GM18870 (cell line): ENCODE results near the gene RYR2.
"Not testable (repeated sequence)": the region's sequence is repeated elsewhere in the genome, so short reads cannot be mapped to it uniquely, and the experiment has no call there.

ENCODE experiments used
- ATAC-seq: cut with Tn5 transposase; IDR thresholded peaks from one replicate; pipeline ENCODE4 v1.9.1; 2021; ENCODE audit warnings: moderate library complexity; ENCODE audit not compliant: unreplicated experiment

RYR2 gene

GRCh38 chr1:237834461-237834860 lies 792.5 kb downstream of the RYR2 start:
- ATAC-seq, result no peak

GRCh38 chr1:237838320-237838719 lies 796.3 kb downstream of the RYR2 start:
- no peak for ATAC-seq

DNA sequence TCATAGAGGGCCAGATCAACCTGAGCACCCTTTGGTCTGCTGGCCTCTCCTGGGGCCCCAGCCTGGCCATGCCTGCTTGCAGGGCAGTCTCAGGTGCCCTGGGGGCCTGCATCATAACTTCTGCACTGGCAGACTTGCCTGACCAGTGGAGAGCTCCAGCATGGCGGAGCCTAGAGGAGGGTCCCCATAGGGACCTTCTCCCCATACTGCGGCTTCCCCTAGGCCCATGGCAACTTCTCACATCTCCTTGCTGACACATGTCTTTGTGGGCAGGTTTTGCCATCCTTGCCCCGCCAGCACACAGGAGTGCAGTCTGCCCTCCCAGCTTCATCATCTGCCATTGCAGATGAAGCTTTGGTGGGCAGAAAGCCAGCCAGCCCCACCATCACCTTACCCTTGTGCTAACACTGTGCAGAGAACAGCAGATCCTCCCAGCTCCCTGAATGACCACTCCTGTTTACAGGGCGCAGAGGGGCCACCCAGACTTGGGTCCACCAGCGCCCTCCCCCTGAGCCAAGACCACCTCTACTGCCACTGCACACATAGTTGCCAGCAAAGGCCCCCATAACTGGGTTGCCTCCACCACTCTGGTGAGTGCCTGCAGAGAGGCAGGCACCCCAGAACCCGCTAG lies 797.0 kb downstream of the RYR2 start:
- ATAC-seq, result no peak

DNA sequence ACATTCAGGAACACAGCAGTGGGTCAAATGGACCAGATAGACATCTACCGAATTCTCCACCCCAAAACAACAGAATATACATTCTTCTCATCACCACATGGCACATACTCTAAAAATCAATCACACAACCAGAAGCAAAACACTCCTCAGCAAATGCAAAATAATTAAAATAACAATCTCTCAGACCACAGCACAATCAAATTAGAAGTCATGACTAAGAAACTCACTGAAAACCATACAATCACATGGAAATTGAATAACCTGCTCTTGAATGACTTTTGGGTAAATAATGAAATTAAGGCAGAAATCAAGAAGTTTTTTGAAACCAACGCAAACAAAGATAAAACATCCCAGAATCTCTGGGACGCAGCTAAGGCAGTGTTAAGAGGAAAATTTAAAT lies 799.5 kb downstream of the RYR2 start:
- ATAC-seq, result no peak

DNA sequence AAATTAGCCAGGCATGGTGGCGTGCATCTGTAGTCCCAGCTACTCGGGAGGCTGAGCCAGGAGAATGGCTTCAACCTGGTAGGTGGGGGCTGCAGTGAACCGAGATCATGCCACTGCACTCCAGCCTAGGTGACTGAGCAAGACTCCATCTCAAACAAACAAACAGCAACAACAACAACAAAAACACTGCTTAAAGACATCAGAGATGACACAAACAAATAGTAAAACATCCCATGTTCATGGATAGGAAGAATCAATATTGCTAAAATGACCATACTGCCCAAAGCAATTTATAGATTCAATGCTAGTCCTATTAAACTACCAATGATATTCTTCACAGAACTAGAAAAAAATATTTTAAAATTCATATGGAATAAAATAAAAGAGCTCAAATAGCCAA lies 801.5 kb downstream of the RYR2 start:
- ATAC-seq, result not testable (repeated sequence)

DNA sequence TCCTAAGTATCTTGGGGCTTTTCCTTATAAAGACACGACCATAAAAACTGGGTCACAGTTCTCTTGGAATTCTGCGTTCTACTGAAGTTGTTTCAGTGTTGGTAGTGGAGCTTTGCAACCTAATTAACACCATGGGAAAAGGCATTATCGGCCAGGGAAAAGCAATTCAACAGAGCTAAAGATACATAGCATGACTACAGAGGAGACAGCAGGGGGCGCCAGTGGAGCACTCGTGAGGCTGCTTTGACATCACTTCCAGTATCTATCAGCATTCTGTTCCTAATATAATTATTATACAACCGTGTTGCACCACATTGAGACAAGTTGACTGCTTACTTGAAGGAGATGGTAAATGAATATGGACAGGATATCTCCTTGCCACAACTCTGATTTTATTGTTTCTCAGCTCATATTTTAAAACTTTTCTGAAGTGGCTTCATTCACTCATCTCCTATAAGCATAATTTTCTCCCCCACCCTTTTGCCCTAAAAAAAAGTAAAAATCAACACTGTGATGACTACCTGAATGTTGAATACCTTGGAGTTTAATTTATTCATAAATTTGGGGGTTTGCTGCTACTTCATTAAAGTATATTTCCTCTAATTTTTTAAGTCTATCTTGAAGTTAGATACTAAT lies 809.3 kb downstream of the RYR2 start:
- ATAC-seq, result peak; percentile 60

- ATAC-seq, result no peak
These were observed 810.4 kb downstream of the RYR2 start for GRCh38 chr1:237852342-237852741.

DNA sequence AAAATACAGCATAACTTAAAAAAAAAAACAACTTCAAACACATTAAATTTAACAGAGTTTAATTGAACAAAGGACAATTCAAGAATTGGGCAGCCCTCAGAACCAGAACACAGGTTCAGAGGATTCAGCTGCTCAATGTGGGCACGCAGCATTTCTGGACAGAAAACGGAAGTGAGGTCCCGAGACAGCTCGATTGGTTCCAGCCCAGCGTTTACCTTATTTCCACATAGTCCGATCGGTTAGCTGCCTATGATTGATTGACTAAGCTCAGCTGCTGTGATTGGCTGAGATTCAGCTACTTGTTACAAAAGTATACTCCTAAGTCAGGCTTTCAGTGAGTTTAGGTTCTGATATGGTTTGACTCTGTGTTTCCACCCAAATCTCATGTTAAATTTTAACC lies 815.5 kb downstream of the RYR2 start:
- ATAC-seq, result no peak

DNA sequence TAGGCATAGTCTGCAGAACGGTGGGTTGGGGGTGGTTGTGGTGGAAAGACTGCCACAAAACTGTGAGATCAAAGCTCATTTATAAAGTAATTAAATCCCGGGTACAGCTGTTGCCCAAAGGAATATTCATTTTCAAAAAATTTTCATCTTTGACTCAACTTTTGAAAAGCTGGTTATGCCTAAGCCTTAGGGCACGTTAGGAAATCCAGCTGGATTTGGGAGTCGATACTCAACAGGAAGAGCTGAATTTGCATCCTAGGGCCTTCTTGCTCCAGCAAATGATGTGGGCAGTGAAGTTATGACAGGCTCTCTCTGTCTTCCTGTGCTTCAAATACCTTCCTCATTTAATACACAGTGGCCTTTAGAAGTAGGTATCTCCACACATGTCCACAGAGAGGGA lies 817.0 kb downstream of the RYR2 start:
- no peak for ATAC-seq

- no peak for ATAC-seq
These were observed 820.0 kb downstream of the RYR2 start for GRCh38 chr1:237861944-237862343.

DNA sequence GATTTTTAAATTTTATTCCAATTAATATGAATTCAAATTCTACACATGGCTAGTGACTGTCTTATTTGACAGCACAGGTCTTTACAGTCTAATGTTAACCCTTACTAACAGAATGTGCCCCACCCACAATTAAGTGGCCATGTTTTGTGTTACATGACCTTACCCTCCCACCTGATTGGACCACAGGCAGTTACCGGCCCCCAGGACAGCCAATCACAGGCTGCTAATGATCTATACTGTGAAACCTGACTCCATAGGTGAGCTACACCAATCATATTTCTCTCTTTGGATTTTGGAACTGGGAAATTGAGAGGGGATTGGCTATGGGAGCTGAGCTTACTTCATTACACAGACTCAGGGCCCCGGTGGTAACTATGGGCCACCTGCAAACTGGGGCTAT lies 821.2 kb downstream of the RYR2 start:
- no peak for ATAC-seq

GRCh38 chr1:237864338-237865244 lies 822.6 kb downstream of the RYR2 start:
- ATAC-seq, result peak; percentile 52

GRCh38 chr1:237867380-237867888 lies 825.5 kb downstream of the RYR2 start:
- no peak for ATAC-seq

DNA sequence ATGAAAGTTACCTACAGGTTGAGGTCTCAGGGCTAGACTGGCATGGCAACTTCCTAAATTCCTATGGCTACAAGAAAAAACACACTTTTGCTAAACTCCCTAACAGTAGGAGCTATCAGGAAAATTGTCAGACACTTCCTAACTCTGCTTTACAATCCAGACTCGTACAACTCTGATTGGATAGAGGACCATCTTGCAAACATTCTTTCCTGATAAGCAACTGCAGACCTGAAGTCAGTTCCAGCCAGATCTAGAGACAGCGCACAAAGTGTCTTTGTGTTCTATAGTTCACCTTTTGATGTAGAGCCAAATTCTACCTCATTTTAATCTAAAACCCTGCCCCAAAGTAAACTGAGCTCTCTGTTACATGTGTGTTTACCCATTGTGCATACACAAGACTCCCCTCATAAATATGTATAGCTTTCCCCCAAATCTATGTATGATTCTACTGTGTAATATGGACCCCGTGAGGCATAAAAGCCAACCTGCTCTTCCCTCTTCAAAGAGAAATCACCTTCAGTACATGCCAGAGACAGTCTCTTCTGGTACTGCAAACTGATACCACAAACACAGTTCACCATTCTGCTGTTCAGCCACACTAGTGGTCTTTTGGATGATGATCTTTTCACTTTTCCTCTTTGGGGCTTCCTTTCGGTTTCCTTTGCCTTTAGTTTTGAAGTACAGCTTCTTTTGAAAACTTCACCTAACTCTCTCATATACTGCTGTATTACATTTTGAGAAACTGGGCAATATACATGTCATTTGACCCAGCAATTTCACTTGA lies 827.0 kb downstream of the RYR2 start:
- no peak for ATAC-seq

DNA sequence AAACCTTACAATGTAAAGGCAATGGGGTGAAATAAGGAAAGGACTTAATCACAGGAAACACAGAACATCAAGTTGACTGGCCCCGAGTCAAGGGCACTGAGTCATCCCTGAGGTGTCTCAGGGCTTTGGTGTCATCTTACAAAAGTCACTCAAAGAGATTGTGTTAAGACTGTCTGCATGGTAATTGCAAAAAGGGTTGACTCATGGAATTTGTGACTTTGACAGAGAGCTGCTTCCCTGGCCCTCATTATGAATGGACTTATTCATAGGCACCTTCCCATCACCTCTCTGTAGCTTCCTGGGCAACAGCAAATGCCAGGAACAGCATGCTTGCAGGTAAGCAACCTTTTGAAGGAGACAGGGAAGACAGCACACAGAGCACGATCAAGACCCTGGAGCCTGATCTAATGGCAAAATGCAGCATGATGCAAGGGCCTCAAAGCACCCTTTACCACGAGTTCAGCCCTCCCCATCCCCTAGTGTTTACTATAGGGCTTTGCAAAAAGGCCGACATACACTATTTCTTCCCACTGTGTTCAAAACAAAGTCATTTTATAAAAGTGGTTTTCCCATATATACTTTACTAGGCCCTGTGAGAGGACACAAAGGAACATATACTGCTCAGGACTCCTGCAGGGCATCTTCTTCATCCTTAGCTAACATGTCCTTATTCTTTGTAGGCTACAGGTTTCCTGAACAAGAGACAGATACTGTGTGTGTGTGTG lies 831.7 kb downstream of the RYR2 start:
- ATAC-seq, result no peak

GRCh38 chr1:237875291-237875690 lies 833.3 kb downstream of the RYR2 start:
- no peak for ATAC-seq

DNA sequence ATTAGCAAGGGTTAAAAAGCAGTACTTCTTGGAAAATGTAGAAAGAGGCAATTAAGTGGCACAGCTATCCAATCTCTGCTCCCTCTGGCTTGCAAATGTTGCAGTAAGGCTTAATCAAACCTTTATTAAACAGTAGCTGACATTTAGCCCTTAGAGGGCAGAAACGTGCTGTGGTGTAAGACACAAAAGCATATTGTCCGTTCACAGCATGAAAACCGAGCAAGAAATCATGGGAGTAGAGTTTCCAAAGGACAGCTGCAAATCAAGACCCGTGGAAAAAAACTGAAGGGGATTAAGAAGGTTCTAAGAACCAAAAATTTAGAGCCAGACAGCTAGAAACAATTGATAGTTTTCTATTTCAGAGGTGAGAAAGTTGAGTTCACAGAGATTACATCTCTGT lies 835.6 kb downstream of the RYR2 start:
- ATAC-seq, result no peak

DNA sequence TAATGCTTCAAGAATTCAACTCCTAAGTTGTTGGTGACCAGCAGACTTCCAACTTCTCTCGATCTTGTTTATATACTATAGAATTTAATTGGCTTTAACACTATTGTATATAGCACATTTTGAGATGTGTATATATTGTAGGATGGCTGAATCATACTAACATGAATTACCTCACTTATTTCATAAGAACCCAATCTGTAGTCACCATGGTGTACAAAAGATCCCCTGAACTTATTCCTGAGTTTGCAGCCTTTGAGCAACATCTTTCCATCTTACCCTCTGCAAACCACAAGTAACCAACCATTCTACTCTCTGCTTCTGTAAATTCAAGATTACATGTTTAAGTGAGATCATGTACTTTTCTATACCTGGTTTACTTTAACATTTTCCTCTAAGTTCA lies 836.4 kb downstream of the RYR2 start:
- ATAC-seq, result no peak

DNA sequence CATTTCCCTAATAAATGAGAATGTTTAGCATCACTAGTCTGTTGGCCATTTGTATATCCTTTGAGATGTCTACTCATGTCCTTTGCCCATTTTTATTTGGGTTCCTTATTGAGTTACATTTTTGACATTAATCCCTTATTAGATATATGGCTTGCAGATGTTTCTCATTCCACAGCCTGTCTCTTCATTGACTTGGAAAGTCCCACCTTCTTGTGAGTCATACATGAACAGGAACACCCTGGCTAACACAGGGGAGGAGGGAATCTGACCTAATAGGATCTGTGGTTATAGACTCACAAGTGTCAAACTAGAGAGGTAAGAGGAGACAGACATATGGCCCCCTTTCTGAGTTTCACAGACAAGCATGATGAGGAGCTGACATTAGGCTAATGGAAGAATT lies 837.2 kb downstream of the RYR2 start:
- ATAC-seq, result peak; percentile 83
